Measurements from ENCODE around the gene MYL6. TPM values are rescaled to one million over a fixed set of nuclear protein-coding genes. Genes with fewer than 3 reads are reported as not detected.
"Not testable (repeated sequence)": the region's sequence is repeated elsewhere in the genome, so short reads cannot be mapped to it uniquely, and the experiment has no call there.

MYL6 gene
- 511 TPM for total RNA-seq

- FAIRE-seq (no peak), DNase-seq (ENCODE audit: low spot score in 2 of 2) (peak; percentile 90 to 95)
Observed at GRCh38 chr12:56158029-56158925, at the start of gene MYL6. Gene MYL6 (plus strand): TSS chr12:56158359. CDS start chr12:56158402, 43 bp downstream.

DNA sequence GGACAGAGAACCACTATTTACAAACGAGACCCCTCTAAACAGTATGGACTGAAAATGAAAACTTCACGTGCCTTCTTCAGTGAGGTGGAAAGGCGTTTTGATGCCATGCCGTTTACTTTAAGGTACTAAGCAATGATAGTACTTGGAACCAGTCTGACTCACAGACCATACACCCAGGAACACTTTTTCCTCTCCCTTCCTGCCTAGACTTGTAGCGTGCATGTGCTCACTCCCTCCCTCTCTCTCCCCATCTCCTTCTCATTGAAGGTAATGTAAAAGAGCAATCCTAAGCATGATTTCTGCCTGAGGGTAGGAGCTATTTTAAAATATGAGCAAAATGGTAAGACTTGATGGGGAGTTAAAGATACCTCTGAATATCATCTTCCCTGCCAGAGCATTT is 47.6 kb upstream of the MYL6 start:
- FAIRE-seq: no peak

GRCh38 chr12:56114084-56114483 is 44.1 kb upstream of the MYL6 start:
- FAIRE-seq (no peak), DNase-seq (ENCODE audit: low spot score in 2 of 2) (no peak)

More for the DNA sequence above, 47.6 kb upstream of the MYL6 start:
- DNase-seq (ENCODE audit: low spot score in 2 of 2): no peak

- FAIRE-seq: no peak
- no peak for DNase-seq (ENCODE audit: low spot score in 2 of 2)
Observed at GRCh38 chr12:56115329-56115728, 42.8 kb upstream of the MYL6 start.

- FAIRE-seq (no peak), DNase-seq (ENCODE audit: low spot score in 2 of 2) (peak; percentile 75 to 80)
Observed at GRCh38 chr12:56116267-56117081, 41.7 kb upstream of the MYL6 start, which contains the start of gene RPL41. Gene RPL41 (plus strand): TSS chr12:56116633.

DNA sequence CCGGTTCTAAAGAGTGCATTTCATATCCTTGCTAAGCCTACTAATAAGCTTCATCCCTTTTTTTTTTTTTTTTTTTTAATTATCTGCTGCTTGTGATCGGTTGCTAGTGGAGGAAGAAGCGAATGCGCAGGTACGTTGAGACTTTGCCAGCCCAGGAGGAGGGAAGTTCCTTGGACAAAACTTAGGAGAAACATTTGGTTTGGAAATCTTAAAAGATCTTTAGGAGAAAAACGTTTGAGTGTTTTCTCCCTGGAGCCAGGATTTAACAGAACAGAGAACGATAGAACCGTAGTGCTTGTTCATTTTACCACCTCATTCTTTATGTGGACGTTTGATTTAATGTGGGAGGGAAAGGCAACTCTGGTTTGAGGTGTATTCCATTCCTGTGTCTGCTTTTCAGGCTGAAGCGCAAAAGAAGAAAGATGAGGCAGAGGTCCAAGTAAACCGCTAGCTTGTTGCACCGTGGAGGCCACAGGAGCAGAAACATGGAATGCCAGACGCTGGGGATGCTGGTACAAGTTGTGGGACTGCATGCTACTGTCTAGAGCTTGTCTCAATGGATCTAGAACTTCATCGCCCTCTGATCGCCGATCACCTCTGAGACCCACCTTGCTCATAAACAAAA is 41.0 kb upstream of the MYL6 start:
- not testable (repeated sequence) for FAIRE-seq; DNase-seq (ENCODE audit: low spot score in 2 of 2)

- no peak for FAIRE-seq
- peak; percentile 93 for DNase-seq (ENCODE audit: low spot score in 2 of 2)
Observed at GRCh38 chr12:56117778-56118687, 40.1 kb upstream of the MYL6 start, which contains the start of gene ZC3H10. Gene ZC3H10 (plus strand): TSS chr12:56118266. CDS start chr12:56120563, 2,297 bp downstream.

DNA sequence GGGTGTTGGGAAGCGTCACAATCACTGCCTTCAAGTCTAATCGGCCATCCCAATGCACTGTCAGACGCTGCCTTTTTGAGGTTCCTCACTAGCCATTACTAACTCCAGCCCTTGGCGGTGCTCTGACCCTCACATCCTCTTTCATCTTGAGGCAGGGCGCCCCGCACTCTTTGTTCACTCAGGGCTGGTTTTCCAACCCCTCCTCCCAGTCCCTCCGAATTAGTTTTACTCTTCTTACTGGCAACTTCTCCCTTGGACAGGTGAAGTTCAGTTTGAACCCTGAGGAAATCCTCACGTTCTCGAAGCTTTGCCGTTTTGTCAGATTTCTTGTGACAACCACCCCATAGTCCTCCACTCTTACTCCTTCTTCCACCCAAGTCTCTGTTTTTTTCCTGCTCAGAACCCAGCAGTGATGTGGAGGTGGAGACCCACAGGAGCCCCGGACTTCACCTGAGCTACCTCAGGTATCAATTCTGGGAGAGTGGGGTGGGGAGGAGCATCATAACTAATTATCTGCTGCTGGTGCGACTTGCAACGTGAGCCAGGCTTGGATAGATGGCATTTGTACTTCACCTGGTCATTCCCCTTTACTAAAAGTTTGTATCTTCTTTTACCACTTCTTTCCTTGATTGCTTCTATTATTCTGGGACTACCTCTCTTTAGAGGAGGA is 39.3 kb upstream of the MYL6 start:
- DNase-seq (ENCODE audit: low spot score in 2 of 2) (no peak), FAIRE-seq (no peak)

DNA sequence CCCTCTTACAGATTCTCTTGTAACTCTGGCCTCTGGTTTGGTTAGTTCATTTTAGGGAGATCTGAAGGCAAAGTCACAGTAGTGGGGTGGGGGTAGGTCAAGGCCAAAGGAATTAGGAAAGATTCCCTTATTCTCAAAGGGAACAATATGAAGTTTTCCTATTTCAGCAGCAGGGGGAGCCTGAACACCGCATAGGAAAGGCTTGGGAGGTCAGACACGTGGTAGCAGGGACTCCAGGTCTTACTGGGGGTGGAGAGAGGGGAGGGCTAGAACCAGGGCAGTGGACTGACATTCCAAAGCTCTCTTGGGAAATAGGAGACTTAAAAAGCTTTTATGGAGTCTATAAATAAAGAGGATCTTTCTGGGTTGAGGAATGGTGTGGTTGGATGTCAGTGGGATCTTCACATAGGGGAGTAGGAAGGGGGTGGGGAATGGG is 38.8 kb upstream of the MYL6 start:
- FAIRE-seq (no peak), DNase-seq (ENCODE audit: low spot score in 2 of 2) (peak; percentile 66 to 80)

- no peak for FAIRE-seq
- no peak for DNase-seq (ENCODE audit: low spot score in 2 of 2)
Observed at GRCh38 chr12:56120158-56120846, 37.9 kb upstream of the MYL6 start.

DNA sequence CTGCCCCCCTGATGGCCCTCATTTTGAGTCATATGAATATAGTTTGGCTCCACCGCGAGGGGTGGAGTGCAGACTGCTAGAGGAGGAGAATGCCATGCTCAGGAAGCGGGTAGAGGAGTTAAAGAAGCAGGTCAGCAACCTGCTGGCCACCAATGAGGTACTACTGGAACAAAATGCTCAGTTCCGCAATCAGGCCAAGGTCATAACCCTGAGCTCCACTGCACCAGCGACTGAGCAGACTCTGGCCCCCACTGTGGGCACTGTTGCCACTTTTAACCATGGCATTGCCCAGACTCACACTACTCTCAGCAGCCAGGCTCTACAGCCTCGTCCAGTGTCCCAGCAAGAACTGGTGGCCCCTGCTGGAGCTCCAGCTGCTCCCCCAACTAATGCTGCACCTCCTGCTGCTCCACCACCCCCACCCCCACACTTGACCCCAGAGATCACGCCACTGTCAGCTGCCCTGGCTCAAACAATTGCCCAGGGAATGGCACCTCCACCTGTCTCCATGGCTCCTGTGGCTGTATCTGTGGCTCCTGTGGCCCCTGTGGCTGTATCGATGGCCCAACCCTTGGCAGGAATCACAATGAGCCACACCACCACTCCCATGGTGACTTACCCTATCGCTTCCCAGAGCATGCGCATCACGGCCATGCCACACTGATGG is 36.8 kb upstream of the MYL6 start:
- FAIRE-seq: no peak

GRCh38 chr12:56122637-56123036 is 35.5 kb upstream of the MYL6 start:
- no peak for DNase-seq (ENCODE audit: low spot score in 2 of 2)
- no peak for FAIRE-seq

More for the DNA sequence above, 36.8 kb upstream of the MYL6 start:
- no peak for DNase-seq (ENCODE audit: low spot score in 2 of 2)

DNA sequence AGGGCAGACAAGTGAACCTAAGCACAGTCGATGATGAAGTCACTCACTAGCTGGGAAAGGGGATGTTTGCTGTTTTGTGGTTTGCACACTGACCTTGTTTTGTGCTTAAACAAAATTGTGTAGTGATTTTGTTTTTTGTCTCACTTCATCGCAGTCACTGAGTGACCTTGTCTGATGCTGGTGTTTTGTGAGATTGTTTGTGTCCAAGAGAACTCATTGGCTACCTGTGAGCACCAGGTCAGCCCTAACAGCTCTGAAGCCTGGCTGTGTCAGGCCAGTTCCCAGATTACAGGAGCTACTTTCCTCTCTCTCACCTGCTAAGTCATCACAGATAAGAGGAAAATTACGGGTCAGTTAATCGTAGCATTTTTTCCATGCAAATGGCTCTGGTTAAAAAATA is 34.0 kb upstream of the MYL6 start:
- FAIRE-seq (no peak), DNase-seq (ENCODE audit: low spot score in 2 of 2) (no peak)

DNA sequence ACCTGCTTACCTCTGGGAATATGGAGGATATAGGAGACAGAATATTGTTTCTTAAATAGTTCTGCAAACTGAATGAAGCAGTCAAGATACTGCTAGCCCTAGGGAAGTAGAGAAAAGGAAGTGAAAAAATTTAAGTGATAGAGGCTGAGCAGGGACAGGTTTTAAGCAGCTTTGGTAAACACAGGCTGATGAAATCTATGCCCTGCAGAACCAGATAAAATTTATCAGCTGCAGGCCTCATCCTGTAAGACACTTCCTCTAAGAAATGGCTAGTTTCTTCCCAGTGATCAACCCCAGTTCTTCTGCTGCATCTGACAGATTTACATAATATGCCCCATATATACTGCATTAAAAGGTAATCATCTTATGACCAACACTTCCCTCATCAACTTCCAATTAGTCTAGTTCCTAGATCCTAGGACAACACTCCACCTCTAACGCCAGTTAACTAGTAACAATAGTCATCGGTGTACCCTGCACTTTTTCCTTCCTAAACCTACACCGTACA is 31.4 kb upstream of the MYL6 start:
- no peak for FAIRE-seq

GRCh38 chr12:56127485-56127887 is 30.7 kb upstream of the MYL6 start:
- no peak for FAIRE-seq
- no peak for DNase-seq (ENCODE audit: low spot score in 2 of 2)

More for the DNA sequence above, 31.4 kb upstream of the MYL6 start:
- DNase-seq (ENCODE audit: low spot score in 2 of 2): no peak

DNA sequence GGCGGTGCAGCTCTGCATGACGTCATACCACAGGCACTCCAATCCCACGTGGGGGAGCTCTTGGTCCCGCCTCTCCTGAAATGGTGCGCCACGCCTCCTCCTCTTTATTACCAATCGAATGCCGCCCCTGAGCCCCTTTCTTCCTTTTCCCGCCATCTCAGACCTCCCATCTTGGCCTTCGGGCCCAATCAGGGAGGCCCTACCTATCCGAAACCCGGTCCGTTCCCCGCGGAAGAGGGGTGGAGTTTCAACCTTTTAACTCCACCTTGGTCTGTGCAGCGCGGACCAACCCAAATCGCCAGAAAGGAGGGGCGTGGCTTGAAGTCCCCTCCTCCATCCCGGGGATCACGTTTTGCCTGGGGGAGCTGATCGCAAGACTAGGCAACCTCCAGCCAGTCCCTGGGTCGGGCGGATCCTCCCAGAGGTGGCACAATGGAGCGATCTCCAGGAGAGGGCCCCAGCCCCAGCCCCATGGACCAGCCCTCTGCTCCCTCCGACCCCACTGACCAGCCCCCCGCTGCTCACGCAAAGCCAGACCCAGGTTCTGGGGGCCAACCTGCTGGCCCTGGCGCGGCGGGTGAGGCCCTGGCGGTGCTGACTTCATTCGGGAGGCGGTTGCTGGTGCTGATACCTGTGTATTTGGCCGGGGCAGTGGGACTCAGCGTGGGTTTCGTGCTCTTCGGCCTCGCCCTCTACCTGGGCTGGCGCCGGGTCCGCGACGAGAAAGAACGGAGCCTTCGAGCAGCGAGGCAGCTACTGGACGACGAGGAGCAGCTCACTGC is 30.1 kb upstream of the MYL6 start, which contains the start of gene ESYT1:
Gene ESYT1 (plus strand): TSS at position 380 of the 782 bp plus-strand sequence. CDS start 53 bp downstream, at position 433.
- DNase-seq (ENCODE audit: low spot score in 2 of 2) (peak; percentile 96), FAIRE-seq (no peak)

Measured in frontal cortex (tissue), 4 donors.